GM12892 (cell line): ENCODE data around the gene ADORA2A.

ENCODE experiments used
- POLR2A ChIP-seq: IDR thresholded peaks from 2 replicates; pipeline ENCODE4 v1.6.1; 2011; ENCODE audit warnings: low read depth, low read length, control low read depth
- POLR2AphosphoS5 ChIP-seq: IDR thresholded peaks from 2 replicates; pipeline ENCODE4 v1.6.1; 2011; ENCODE audit warnings: low read depth, low read length, control low read depth

DNA sequence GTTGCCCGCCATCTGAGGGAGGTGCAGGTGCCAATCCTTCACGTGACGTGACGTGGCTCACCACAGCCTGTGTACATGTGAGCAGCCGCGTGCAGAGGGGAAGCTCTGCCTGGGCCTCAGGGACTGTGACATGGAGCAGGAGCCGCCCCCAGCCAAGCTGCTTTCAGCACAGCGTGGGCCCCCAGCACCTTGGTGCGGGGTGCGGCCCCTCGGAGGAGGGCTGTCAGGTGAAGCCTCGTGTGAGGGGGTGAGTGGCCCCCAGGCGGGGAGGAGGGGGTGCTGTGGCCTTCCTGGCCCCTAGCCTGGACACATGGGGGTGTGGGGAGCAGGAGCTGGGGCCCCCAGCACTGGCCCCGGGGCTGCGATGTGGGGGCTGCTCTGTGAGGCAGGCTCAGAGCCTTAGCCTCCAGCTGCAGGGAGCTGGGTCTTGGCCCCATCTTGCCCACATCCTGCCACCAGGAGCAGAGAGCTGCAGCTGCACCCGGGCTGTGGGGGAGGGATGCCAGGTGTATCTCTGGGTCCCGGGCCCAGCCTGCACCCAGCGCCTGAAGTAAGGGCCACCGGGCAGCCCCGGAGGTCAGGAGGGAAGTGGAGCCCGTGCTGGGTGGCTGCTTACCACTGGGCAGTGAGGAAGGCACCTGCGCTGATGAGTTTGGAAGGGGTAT lies at the start of gene ADORA2A:
- peak; percentile 72; the same call in 1 of the 2 replicates for TF ChIP-seq POLR2AphosphoS5
- peak; percentile 53; the same call in 1 of the 2 replicates for TF ChIP-seq POLR2A
